GM19395 (cell line): ENCODE measurements around the gene CTSD.
"Not testable (repeated sequence)": the region's sequence is repeated elsewhere in the genome, so short reads cannot be mapped to it uniquely, and the experiment has no call there.

ENCODE experiments used
- ATAC-seq: cut with Tn5 transposase; IDR thresholded peaks from one replicate; pipeline ENCODE4 v1.9.1; 2021; ENCODE audit warnings: mild to moderate bottlenecking, moderate library complexity; ENCODE audit not compliant: unreplicated experiment

Gene CTSD

GRCh38 chr11:1763796-1764661, at the start of gene CTSD:
CTSD (minus strand) TSS chr11:1763927; CDS start chr11:1763859, 68 bp downstream.
- peak; percentile 66 for ATAC-seq

DNA sequence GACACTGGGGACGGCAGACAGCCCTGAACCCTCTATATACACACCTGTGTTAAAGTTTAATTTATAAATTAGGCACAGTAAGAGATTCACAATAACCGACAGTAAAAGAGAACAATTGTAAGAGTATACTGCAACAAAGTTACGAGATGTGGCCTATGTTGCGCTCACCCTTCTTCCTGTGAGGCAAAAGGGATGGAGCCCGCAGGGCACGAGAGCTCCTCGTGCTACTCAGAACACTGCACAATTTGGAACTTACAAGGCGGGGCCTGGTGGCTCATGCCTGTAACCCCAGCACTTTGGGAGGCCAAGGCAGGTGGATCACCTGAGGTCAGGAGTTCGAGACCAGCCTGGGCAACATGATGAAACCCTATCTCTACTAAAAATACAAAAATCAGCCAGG, 49.6 kb upstream of the CTSD start:
- ATAC-seq: not testable (repeated sequence)

- ATAC-seq: no peak
Measured at GRCh38 chr11:1812801-1813200, 49.1 kb upstream of the CTSD start.

DNA sequence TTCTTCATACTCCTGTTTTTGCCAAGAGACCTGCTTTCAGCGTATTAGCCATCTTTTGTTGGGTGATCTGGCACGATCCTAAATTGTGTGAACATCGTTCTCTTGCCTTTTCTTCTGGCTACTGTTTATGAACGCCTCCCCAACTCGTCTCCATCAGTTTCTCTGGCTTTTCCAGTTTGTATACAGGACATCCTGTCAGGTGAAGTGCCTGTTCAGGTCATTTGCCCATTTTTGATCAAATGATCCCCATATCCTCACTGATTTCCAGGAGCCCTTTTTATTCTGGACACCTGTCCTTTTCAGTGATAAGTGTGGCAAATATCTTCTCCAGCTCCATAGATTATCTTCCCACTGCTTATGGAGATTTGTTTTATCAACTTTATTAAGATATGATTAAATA, 48.5 kb upstream of the CTSD start:
- ATAC-seq: no peak

DNA sequence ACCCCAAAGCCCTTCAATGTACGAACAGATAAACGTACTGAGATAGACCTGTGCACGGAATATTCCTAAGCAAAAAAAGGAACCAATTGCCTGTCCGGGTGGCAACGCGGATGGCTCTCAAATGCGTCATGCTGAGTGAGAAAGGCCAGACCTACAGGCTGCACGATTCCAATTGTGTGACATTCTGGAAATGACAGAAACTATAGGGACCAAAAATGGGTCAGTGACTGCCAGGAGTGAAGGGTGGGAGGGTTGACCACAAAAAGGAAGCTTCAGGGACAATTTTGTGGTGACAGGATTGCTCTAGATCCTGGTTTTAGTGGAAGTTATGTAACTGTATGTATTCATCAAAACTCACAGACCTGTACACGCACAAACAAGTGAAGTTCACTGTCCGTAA, 47.0 kb upstream of the CTSD start:
- ATAC-seq: no peak

- ATAC-seq: no peak
Measured at GRCh38 chr11:1807264-1807995, 43.7 kb upstream of the CTSD start.

GRCh38 chr11:1805525-1805924, 41.8 kb upstream of the CTSD start:
- ATAC-seq: no peak

GRCh38 chr11:1803835-1804519, 40.2 kb upstream of the CTSD start:
- ATAC-seq: not testable (repeated sequence)

GRCh38 chr11:1803246-1803645, 39.5 kb upstream of the CTSD start:
- ATAC-seq: no peak

GRCh38 chr11:1797391-1798125, 33.8 kb upstream of the CTSD start:
- no peak for ATAC-seq

- ATAC-seq: no peak
Measured at GRCh38 chr11:1796413-1797011, 32.8 kb upstream of the CTSD start.

DNA sequence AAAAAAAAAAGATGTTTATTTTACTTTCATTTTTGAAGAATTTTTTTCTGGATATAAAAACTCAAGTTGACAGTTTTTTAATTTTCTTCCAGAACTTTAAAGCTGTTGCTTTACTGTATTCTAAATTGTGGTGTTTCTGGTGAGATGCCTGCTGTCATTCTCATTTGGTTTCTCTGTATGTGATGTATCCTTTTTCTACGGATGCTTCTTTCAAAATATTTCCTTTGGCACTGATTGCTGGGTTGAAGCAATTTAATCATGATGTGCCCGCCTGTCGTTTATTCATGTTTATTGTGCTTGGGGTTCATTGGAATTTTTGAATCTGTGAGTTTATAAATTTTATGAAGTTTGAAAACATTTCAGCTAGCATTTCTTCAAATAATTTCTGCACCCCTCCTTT, 29.4 kb upstream of the CTSD start:
- ATAC-seq: no peak

- ATAC-seq: no peak
Measured at GRCh38 chr11:1792461-1792860, 28.7 kb upstream of the CTSD start.

DNA sequence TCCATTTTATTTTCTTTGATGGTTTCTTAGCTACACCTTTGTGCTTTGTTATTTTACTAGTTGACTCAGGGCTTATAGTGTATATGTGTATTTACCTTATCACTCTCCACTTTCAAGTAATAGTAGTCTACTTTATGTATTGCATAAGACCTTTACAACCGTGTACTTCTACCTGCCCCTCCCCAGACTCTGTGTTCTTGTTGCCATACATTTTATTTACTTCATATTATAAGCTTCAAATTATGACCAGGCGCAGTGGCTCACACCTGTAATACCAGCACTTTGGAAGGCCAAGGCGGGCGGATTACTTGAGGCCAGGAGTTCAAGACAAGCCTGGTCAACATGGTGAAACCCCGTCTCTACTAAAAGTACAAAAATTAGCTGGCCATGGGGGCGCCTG, 28.2 kb upstream of the CTSD start:
- ATAC-seq: no peak

DNA sequence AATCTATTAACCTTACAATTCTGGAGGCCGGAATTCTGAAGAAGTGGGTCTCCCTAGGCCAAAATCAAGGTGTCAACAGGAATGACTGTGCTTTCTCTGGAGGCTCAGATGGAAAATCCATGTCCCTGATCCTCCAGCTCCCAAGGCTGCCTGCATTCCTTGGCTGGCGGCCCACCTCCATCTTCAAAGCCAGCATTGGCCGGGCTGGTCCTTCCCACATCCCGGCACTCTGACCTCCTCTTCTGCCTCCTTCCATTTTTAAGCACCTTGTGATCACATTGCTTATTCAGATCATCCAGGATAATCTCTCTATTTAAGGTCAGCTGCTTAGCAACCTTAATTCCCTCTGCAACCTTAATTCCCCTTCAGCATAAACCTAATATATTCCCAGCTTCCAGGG, 22.7 kb upstream of the CTSD start:
- ATAC-seq: no peak

- ATAC-seq: no peak
Measured at GRCh38 chr11:1785749-1786413, 22.2 kb upstream of the CTSD start.

GRCh38 chr11:1784761-1785650, 21.3 kb upstream of the CTSD start:
- no peak for ATAC-seq

DNA sequence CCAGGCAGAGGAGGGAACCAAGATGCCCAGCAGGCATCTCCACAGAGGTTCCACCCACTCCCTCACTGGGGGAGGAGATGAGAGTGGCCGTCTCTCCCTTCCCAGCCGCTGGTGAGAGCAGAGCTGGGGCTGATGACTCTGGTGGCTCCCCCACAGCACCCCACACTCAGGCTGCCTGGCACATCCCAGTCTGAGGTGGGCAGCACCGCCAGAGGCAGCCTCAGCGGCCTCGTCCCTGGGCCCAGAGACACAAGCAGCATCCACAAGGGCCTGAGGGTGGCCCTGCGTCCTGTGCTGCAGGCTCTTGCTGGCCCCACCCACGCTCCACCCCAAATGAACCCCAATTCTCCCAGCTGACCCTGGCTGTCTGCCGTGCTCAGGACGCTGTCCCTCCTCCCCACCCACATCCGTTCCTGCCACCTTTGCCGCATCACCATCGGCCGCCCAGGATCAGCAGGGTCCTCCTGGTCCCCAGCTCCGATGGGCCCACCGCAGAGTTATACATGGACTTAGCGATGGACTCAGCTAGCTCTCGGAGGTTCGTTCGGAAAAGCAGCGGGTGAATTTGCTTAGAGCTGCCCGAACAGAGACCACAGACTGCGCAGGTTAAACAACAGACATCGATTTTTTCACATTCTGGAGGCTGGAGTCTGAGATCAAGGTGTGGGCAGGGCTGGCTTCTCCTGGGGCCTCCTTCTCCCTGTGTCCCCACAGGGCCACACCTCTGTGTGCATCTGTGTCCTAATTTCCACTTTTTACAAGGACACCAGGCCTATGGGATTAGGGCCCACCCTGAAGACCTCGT, 20.2 kb upstream of the CTSD start:
- ATAC-seq: no peak
